ENCODE data around the gene FAM210B.

DNA sequence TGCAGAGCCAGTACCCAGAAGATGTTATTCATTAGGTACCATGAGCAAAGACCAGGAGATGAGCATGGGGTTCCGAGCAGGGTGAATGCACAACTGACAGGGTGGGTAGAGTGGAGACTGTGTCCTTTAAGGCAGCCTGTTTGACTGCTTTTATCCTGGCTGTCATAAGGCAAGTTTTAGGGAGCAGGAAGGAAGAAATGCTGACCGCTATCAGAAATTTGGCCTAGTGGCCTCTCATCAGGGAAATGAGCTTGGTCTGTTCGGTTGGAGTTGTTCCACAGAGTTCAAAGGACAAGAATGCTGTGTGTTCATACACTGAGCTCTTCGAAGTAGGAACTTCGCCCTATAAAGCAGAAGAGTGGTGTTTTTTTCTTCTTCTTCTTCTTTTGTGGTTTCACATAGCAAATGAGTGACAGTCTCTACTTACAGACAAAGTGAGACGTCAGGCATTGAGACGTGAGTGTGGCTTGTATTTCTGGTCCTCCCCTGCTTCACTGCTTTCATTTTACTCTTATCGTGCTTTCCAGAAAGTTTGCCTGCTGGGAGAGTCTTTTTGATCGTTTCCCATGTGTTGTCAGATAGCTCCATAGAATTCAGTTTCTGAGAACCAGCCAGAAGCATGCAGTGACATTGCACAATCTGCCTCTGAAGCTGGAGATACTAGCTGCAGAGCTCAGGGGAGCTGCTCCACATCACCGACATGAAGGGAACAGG is 53.1 kb downstream of the FAM210B start, which contains the start of gene CASS4:
- TF ChIP-seq, protein P1, sequence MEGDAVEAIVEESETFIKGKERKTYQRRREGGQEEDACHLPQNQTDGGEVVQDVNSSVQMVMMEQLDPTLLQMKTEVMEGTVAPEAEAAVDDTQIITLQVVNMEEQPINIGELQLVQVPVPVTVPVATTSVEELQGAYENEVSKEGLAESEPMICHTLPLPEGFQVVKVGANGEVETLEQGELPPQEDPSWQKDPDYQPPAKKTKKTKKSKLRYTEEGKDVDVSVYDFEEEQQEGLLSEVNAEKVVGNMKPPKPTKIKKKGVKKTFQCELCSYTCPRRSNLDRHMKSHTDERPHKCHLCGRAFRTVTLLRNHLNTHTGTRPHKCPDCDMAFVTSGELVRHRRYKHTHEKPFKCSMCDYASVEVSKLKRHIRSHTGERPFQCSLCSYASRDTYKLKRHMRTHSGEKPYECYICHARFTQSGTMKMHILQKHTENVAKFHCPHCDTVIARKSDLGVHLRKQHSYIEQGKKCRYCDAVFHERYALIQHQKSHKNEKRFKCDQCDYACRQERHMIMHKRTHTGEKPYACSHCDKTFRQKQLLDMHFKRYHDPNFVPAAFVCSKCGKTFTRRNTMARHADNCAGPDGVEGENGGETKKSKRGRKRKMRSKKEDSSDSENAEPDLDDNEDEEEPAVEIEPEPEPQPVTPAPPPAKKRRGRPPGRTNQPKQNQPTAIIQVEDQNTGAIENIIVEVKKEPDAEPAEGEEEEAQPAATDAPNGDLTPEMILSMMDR (conservative IDR thresholded peaks at IDR 0.05; ENCODE audit: low read depth in 2 of 2) = no peak
- TF ChIP-seq EZH2 (IDR thresholded peaks at IDR 0.05; ENCODE audit: low read depth, unreplicated experiment) (no peak), POLR2AphosphoS5 (IDR thresholded peaks at IDR 0.05; ENCODE audit: low read depth) (no peak), ZNF114 (CRISPR knock-in tag; IDR thresholded peaks at IDR 0.05) (no peak), JUNB (IDR thresholded peaks at IDR 0.05; ENCODE audit: unreplicated experiment) (no peak), NANOG (IDR thresholded peaks at IDR 0.05; ENCODE audit: borderline replicate concordance) (no peak), CREB1 (CRISPR knock-in tag; IDR thresholded peaks at IDR 0.05; ENCODE audit: low read depth) (no peak), EZH2phosphoT487 (IDR thresholded peaks at IDR 0.05; ENCODE audit: unreplicated experiment) (no peak)
- TF ChIP-seq, protein P2, sequence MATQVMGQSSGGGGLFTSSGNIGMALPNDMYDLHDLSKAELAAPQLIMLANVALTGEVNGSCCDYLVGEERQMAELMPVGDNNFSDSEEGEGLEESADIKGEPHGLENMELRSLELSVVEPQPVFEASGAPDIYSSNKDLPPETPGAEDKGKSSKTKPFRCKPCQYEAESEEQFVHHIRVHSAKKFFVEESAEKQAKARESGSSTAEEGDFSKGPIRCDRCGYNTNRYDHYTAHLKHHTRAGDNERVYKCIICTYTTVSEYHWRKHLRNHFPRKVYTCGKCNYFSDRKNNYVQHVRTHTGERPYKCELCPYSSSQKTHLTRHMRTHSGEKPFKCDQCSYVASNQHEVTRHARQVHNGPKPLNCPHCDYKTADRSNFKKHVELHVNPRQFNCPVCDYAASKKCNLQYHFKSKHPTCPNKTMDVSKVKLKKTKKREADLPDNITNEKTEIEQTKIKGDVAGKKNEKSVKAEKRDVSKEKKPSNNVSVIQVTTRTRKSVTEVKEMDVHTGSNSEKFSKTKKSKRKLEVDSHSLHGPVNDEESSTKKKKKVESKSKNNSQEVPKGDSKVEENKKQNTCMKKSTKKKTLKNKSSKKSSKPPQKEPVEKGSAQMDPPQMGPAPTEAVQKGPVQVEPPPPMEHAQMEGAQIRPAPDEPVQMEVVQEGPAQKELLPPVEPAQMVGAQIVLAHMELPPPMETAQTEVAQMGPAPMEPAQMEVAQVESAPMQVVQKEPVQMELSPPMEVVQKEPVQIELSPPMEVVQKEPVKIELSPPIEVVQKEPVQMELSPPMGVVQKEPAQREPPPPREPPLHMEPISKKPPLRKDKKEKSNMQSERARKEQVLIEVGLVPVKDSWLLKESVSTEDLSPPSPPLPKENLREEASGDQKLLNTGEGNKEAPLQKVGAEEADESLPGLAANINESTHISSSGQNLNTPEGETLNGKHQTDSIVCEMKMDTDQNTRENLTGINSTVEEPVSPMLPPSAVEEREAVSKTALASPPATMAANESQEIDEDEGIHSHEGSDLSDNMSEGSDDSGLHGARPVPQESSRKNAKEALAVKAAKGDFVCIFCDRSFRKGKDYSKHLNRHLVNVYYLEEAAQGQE (IDR thresholded peaks at IDR 0.05; ENCODE audit: unreplicated experiment) = no peak
